ENCODE data around the gene CEP85L. TPM values are rescaled to one million over a fixed set of nuclear protein-coding genes. Genes with fewer than 3 reads are reported as not detected.

CEP85L gene
- total RNA-seq, 3 donors from 2014 or later (not counting 1 experiment from before 2014, with no cell fraction given): 75.0 to 85.2 (median 82.0) TPM

DNA sequence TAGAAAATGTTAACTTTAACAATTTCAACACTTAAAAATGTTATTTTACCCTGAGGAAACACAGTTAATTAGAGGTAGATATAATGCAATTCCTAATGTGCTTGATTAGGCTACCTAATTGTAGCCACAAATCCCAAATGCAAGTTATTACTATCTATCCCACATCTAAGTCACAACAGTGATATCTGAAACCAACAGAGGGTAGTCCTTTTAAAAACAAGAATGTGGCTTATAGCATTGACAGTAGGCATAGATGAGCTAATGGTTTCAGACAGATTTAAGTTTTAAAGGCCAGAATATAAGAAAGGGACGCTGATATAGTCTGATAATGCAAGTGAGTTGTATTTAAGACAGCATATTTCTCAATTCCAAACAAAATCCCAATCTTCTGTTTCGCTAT, 80.3 kb downstream of the CEP85L start:
- Mint-ChIP-seq H3K4me1 (peaks cover 4 to 21% of the 10 kb centered on the region in 2 donors), H3K27me3 (ENCODE audit: low read depth in 2 of 2) (no peaks in the 10 kb centered on the region), H3K27ac (no peak overlapping the region), H3K36me3 (peaks cover 21% of the 10 kb centered on the region), H3K9me3 (peaks cover 7 to 16% of the 10 kb centered on the region in 2 donors), H3K4me3 (no peak overlapping the region)
- Histone ChIP-seq H3K9me3 (ENCODE audit: control insufficient read depth, insufficient read depth, low read length) (peaks cover 13% of the 10 kb centered on the region), H3K36me3 (ENCODE audit: control insufficient read depth, insufficient read depth, low read length) (peaks cover 8% of the 10 kb centered on the region), H3K4me1 (ENCODE audit: control insufficient read depth, insufficient read depth, low read length) (no peaks in the 10 kb centered on the region), H3K27ac (ENCODE audit: low read length) (no peak overlapping the region), H3K27me3 (ENCODE audit: control insufficient read depth, insufficient read depth, low read length) (no peaks in the 10 kb centered on the region), H3K4me3 (ENCODE audit: low read length) (no peak overlapping the region)
- intact Hi-C loops (cut with micrococcal nuclease): no loop called here
- no CpG with 5 or more reads among the region's 2 CpGs for WGBS (ENCODE audit: insufficient coverage)
- DNase-seq (no peak), ATAC-seq (no peak)
- TF ChIP-seq, protein P1, sequence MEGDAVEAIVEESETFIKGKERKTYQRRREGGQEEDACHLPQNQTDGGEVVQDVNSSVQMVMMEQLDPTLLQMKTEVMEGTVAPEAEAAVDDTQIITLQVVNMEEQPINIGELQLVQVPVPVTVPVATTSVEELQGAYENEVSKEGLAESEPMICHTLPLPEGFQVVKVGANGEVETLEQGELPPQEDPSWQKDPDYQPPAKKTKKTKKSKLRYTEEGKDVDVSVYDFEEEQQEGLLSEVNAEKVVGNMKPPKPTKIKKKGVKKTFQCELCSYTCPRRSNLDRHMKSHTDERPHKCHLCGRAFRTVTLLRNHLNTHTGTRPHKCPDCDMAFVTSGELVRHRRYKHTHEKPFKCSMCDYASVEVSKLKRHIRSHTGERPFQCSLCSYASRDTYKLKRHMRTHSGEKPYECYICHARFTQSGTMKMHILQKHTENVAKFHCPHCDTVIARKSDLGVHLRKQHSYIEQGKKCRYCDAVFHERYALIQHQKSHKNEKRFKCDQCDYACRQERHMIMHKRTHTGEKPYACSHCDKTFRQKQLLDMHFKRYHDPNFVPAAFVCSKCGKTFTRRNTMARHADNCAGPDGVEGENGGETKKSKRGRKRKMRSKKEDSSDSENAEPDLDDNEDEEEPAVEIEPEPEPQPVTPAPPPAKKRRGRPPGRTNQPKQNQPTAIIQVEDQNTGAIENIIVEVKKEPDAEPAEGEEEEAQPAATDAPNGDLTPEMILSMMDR (IDR thresholded peaks at IDR 0.05): no peak

DNA sequence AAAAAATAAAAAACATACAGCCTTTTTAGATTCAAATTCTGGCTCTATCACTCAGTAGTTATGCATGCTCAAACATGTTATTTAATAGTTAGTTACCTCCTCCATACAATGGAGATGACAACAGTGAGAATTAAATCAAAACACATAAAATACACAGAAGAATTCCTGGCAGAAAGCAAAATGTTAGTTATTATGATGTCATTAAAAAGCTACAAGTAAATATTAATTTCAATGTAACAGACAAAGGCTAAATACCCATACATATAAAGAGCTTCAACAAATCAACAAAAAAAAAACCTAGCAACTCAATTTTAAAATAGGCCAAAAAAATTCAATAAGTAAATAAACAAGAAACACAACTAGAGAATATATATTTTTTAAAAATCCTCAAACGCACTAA, 81.9 kb downstream of the CEP85L start:
- Histone ChIP-seq H3K27ac (ENCODE audit: low read length) (no peak overlapping the region), H3K4me3 (ENCODE audit: low read length) (no peak overlapping the region), H3K9me3 (ENCODE audit: control insufficient read depth, insufficient read depth, low read length) (peaks cover 7% of the 10 kb centered on the region), H3K36me3 (ENCODE audit: control insufficient read depth, insufficient read depth, low read length) (peaks cover 16% of the 10 kb centered on the region), H3K4me1 (ENCODE audit: control insufficient read depth, insufficient read depth, low read length) (no peaks in the 10 kb centered on the region), H3K27me3 (ENCODE audit: control insufficient read depth, insufficient read depth, low read length) (no peaks in the 10 kb centered on the region)
- TF ChIP-seq, protein P1 (IDR thresholded peaks at IDR 0.05): no peak
- peaks cover 8 to 21% of the 10 kb centered on the region in 2 donors for H3K4me1 Mint-ChIP-seq
- peaks cover 4 to 9% of the 10 kb centered on the region in 2 donors for H3K9me3 Mint-ChIP-seq
- intact Hi-C loops (cut with micrococcal nuclease): loop anchor here (10.0 kb wide), 1 partner anchor 235 kb away; no protein-coding TSS in a partner anchor
- DNase-seq (no peak), ATAC-seq (no peak)
- H3K27ac Mint-ChIP-seq: no peak overlapping the region
- H3K27me3 Mint-ChIP-seq (ENCODE audit: low read depth in 2 of 2): no peaks in the 10 kb centered on the region
- no peak overlapping the region for H3K4me3 Mint-ChIP-seq
- peaks cover 8% of the 10 kb centered on the region for H3K36me3 Mint-ChIP-seq
- WGBS (ENCODE audit: insufficient coverage): no CpG with 5 or more reads among the region's 1 CpG

DNA sequence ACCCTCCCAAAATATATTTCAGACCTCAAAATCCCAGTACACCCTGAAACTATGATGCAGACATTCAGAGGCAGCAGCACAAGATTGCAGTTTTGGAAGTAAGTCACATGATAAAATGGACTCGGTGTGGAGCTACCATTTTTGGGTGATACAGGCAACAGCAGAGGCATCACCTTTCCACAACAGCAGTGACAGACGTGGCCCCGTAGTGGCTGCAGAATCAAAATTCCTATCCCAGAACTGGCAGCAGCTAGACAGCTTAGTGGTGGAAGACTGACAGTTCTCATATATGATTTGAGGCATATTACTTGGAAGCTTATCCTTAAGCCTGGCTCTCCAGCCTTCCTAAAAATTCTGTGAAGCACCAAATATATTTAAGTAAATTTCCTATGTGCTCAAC, 83.4 kb downstream of the CEP85L start:
- H3K27ac ChIP-seq (ENCODE audit: low read length): no peak overlapping the region
- H3K4me3 Mint-ChIP-seq: no peak overlapping the region
- no peak for ATAC-seq
- TF ChIP-seq, protein P1 (IDR thresholded peaks at IDR 0.05): no peak
- WGBS (ENCODE audit: insufficient coverage): 94% methylated on average over 3 of the region's 3 CpGs
- intact Hi-C loops (cut with micrococcal nuclease): loop anchor here (10.0 kb wide), 1 partner anchor 237 kb away; no protein-coding TSS in a partner anchor
- H3K36me3 Mint-ChIP-seq: no peaks in the 10 kb centered on the region
- H3K9me3 ChIP-seq (ENCODE audit: control insufficient read depth, insufficient read depth, low read length): no peaks in the 10 kb centered on the region
- H3K27me3 ChIP-seq (ENCODE audit: control insufficient read depth, insufficient read depth, low read length): no peaks in the 10 kb centered on the region
- no peaks in the 10 kb centered on the region for H3K9me3 Mint-ChIP-seq
- H3K27ac Mint-ChIP-seq: no peak overlapping the region
- no peak for DNase-seq
- no peak overlapping the region for H3K4me3 ChIP-seq (ENCODE audit: low read length)
- no peaks in the 10 kb centered on the region for H3K4me1 ChIP-seq (ENCODE audit: control insufficient read depth, insufficient read depth, low read length)
- H3K4me1 Mint-ChIP-seq: peaks cover 8 to 21% of the 10 kb centered on the region in 2 donors
- peaks cover 11% of the 10 kb centered on the region for H3K36me3 ChIP-seq (ENCODE audit: control insufficient read depth, insufficient read depth, low read length)
- no peaks in the 10 kb centered on the region for H3K27me3 Mint-ChIP-seq (ENCODE audit: low read depth in 2 of 2)
